PC-9 (cell line): ENCODE data around the gene PVALB.

Experiments
- EZH2 ChIP-seq: fragments of 200-600 bp; sonication (generic); IDR thresholded peaks from 2 replicates; pipeline ENCODE4 v1.8.0; 2017; ENCODE audit warnings: antibody characterized with exemption, low read depth
- TF ChIP-seq, protein P1 (sequence below): fragments of 200-600 bp; sonication (generic); conservative IDR thresholded peaks from 2 replicates; pipeline ENCODE4 v1.6.1; 2017; ENCODE audit warnings: mixed run types, antibody characterized with exemption, mild to moderate bottlenecking, moderate library complexity

DNA sequence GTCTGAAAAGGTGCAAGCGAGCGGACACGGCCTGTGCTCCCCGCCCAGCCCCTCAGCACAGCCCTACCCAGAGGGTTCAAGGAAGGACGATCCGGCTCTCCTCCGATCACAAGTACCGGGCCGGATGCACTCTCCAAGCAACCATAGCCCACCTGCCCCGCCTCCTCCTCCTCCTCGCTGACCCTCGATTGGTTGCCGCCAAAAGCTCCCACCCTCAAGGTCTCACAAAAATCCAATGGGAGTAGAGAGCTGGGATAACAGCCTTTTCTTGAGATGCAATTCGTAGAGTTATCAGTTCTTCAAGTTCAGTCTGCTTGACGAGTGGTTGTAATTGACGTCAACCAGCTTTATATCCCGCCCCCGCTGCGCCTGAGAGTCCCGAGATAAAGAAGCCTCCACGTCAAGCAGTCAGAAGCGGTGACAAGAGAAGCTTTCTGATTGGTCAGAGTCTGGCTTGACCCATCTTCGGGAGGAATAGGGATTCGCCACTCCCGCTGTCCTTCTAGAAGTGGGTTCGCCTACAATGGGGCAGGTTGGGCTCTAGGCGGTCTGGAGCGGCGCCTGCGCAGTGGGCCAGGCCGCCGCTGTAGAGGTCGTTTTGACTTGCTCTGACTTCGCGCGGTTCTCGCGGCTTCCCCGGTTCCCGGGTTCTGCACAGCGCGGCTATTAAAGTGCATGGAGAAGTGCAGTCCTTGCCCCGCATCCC is 40.7 kb downstream of the PVALB start, which contains the start of gene IFT27:
- TF ChIP-seq, protein P1, sequence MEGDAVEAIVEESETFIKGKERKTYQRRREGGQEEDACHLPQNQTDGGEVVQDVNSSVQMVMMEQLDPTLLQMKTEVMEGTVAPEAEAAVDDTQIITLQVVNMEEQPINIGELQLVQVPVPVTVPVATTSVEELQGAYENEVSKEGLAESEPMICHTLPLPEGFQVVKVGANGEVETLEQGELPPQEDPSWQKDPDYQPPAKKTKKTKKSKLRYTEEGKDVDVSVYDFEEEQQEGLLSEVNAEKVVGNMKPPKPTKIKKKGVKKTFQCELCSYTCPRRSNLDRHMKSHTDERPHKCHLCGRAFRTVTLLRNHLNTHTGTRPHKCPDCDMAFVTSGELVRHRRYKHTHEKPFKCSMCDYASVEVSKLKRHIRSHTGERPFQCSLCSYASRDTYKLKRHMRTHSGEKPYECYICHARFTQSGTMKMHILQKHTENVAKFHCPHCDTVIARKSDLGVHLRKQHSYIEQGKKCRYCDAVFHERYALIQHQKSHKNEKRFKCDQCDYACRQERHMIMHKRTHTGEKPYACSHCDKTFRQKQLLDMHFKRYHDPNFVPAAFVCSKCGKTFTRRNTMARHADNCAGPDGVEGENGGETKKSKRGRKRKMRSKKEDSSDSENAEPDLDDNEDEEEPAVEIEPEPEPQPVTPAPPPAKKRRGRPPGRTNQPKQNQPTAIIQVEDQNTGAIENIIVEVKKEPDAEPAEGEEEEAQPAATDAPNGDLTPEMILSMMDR = no peak
- no peak for TF ChIP-seq EZH2
